ENCODE measurements around the gene CYFIP1.

Gene CYFIP1

DNA sequence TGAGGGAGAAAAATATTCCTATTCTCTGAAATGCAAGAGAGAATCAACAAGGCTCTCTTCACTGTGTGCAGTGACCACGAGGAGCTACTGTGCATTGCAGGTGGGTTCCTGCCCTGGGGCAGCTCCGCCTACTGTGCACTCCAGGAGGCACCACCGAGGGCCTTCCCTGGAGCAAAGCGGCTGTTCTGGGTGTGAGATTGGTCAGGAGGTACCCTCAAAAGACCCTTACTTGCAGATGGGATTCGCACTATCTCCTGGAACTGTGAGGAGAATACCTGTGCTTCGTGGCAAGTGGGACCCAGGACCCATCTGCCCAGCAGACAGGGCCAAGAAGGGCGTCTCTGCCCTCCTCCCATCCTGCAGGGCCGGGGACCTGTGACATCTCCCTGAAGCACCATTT lies 68.9 kb downstream of the CYFIP1 start:
- Histone ChIP-seq H3K79me1 (ENCODE audit: low read depth, low read length) (peaks cover 3% of the 10 kb centered on the region), H2BK120ac (ENCODE audit: low read depth, low read length) (no peak overlapping the region), H3K27me3 (ENCODE audit: control insufficient read depth in 3 of 3, insufficient read depth in 3 of 3, low read depth in 1 of 3, low read length in 3 of 3) (no peaks in the 10 kb centered on the region), H3K4me3 (ENCODE audit: low read length in 2 of 2) (no peak overlapping the region), H3K4me2 (ENCODE audit: insufficient read depth, low read length, poor library complexity, severe bottlenecking) (no peak overlapping the region), H2BK12ac (ENCODE audit: low read length) (no peak overlapping the region), H2AFZ (ENCODE audit: low read length) (no peak overlapping the region), H3K27ac (replicated peaks; ENCODE audit: low read length) (no peak overlapping the region), H2BK5ac (ENCODE audit: low read length) (no peak overlapping the region), H3K23ac (ENCODE audit: low read depth, low read length, poor library complexity) (no peak overlapping the region), H2BK15ac (ENCODE audit: low read length) (no peak overlapping the region), H3K14ac (ENCODE audit: low read length) (no peak overlapping the region), H4K8ac (ENCODE audit: low read depth, low read length) (no peak overlapping the region), H3K4ac (ENCODE audit: low read length) (no peak overlapping the region), H3K9me3 (replicated peaks in 1 of 2; ENCODE audit: control insufficient read depth in 2 of 2, insufficient read depth in 1 of 2, low read depth in 1 of 2, low read length in 2 of 2) (no peaks in the 10 kb centered on the region), H2AK5ac (ENCODE audit: low read depth, low read length) (no peak overlapping the region), H4K91ac (ENCODE audit: low read depth, low read length, poor library complexity) (no peak overlapping the region), H3K4me1 (ENCODE audit: control insufficient read depth in 2 of 2, insufficient read depth in 1 of 2, low read depth in 1 of 2, low read length in 2 of 2) (no peaks in the 10 kb centered on the region), H3K36me3 (replicated peaks in 1 of 2; ENCODE audit: control insufficient read depth in 2 of 2, insufficient read depth in 2 of 2, low read length in 2 of 2) (peaks cover 45 to 96% of the 10 kb centered on the region in 2 donors), H3K9ac (ENCODE audit: low read depth, low read length, poor library complexity) (no peak overlapping the region), H3K18ac (ENCODE audit: low read length) (no peak overlapping the region)
- no CpG with 5 or more reads among the region's 8 CpGs for WGBS, 2 donors (ENCODE audit: extremely low coverage in 2 of 2, insufficient read length in 2 of 2, insufficient replicate concordance in 1 of 2)
- DNase-seq (ENCODE audit: low spot score), result no peak

DNA sequence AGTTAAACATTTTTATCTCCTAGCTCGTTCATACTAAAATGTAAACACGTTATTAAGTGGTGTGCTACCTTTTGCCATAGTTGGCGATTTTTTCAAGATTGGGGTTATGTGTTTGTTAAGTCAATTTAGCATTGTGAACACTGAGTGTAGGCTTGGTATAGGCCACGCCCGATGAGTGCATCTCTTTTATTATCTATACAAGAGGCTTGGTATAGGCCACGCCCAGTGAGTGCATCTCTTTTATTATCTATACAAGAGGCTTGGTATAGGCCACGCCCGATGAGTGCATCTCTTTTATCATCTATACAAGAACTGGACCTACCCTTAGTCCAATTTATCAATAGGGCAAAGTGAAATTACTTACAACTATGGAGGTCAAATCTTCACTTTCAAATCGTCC lies 71.3 kb downstream of the CYFIP1 start:
- H3K18ac ChIP-seq (ENCODE audit: low read length), result no peak overlapping the region
- H2AK5ac ChIP-seq (ENCODE audit: low read depth, low read length), result no peak overlapping the region
- no peak overlapping the region for H2BK5ac ChIP-seq (ENCODE audit: low read length)
- no peak overlapping the region for H4K8ac ChIP-seq (ENCODE audit: low read depth, low read length)
- H3K27ac ChIP-seq (replicated peaks; ENCODE audit: low read length), result no peak overlapping the region
- H3K23ac ChIP-seq (ENCODE audit: low read depth, low read length, poor library complexity), result no peak overlapping the region
- no peak for DNase-seq (ENCODE audit: low spot score)
- no peaks in the 10 kb centered on the region for H3K9me3 ChIP-seq (replicated peaks in 1 of 2; ENCODE audit: control insufficient read depth in 2 of 2, insufficient read depth in 1 of 2, low read depth in 1 of 2, low read length in 2 of 2)
- no peak overlapping the region for H2BK15ac ChIP-seq (ENCODE audit: low read length)
- no peak overlapping the region for H3K14ac ChIP-seq (ENCODE audit: low read length)
- no peak overlapping the region for H3K4me2 ChIP-seq (ENCODE audit: insufficient read depth, low read length, poor library complexity, severe bottlenecking)
- no peak overlapping the region for H3K4ac ChIP-seq (ENCODE audit: low read length)
- peaks cover 37 to 89% of the 10 kb centered on the region in 2 donors for H3K36me3 ChIP-seq (replicated peaks in 1 of 2; ENCODE audit: control insufficient read depth in 2 of 2, insufficient read depth in 2 of 2, low read length in 2 of 2)
- no peak overlapping the region for H2BK12ac ChIP-seq (ENCODE audit: low read length)
- peaks cover 6% of the 10 kb centered on the region for H3K79me1 ChIP-seq (ENCODE audit: low read depth, low read length)
- H3K27me3 ChIP-seq (ENCODE audit: control insufficient read depth in 3 of 3, insufficient read depth in 3 of 3, low read depth in 1 of 3, low read length in 3 of 3), result no peaks in the 10 kb centered on the region
- H3K4me3 ChIP-seq (ENCODE audit: low read length in 2 of 2), result no peak overlapping the region
- H2AFZ ChIP-seq (ENCODE audit: low read length), result no peak overlapping the region
- H3K9ac ChIP-seq (ENCODE audit: low read depth, low read length, poor library complexity), result no peak overlapping the region
- H2BK120ac ChIP-seq (ENCODE audit: low read depth, low read length), result no peak overlapping the region
- H3K4me1 ChIP-seq (ENCODE audit: control insufficient read depth in 2 of 2, insufficient read depth in 1 of 2, low read depth in 1 of 2, low read length in 2 of 2), result no peaks in the 10 kb centered on the region
- no peak overlapping the region for H4K91ac ChIP-seq (ENCODE audit: low read depth, low read length, poor library complexity)
- no CpG with 5 or more reads among the region's 9 CpGs for WGBS, 2 donors (ENCODE audit: extremely low coverage in 2 of 2, insufficient read length in 2 of 2, insufficient replicate concordance in 1 of 2)

DNA sequence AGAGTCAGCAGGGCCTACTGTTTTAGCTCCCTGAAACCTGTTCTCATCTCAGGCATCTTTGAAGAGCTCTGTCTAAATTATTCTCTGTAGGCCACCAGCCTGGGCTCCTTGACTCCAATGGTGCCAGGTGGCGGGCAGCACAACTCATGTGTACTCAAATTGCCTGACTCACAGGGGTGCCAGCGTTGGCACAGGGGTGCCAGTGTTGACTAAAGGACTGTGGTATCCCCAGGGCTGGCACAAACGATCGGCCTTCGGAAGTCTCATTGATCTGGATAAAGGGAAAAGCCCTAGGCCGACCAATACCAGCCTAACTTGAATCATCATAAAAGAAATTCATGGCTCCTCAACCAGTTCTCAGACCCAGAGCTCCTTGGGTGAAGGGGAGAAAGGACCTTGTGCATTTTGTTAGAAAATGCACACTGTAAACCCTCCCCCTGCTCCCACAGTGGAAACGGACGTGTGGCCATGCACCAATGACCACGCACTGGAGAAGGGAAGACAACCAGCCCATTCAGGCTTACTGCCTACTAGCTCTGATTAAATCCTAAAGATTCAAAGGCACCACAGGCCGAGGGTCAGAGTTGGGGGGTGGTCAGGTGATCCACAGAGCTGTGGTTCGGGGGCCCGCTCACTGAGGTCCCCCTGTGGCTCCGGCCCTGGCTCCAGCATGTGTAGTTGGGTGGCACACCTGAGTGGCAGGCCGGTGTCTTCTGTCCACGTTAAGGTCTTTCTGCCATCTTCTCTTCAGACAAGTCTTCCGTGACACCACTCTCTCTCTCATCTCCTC lies 72.8 kb downstream of the CYFIP1 start:
- no CpG with 5 or more reads among the region's 16 CpGs for WGBS, 2 donors (ENCODE audit: extremely low coverage in 2 of 2, insufficient read length in 2 of 2, insufficient replicate concordance in 1 of 2)
- no peak overlapping the region for H3K23ac ChIP-seq (ENCODE audit: low read depth, low read length, poor library complexity)

DNA sequence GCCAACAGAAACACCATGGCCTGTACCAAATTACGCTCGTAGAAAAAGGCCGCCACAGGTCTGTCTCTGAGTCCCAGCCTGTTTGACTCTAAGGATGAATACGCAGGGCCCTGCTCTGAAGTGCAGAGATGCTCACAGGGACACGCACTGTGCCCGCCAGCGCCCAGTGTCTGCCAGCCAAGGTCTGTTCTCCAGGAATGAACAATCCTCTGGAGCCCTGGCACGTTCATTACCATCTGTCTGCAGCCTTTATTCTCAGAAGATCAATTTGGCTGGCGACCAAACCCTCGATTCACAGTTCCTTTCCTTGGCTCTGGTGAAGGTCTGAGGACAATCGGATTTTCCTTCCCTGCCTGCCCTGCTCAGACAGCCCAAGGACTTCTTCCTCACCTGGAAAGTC lies 75.4 kb downstream of the CYFIP1 start:
- Histone ChIP-seq H3K27me3 (ENCODE audit: control insufficient read depth in 3 of 3, insufficient read depth in 3 of 3, low read depth in 1 of 3, low read length in 3 of 3) (no peaks in the 10 kb centered on the region), H2AFZ (ENCODE audit: low read length) (no peak overlapping the region), H4K91ac (ENCODE audit: low read depth, low read length, poor library complexity) (no peak overlapping the region), H3K4ac (ENCODE audit: low read length) (no peak overlapping the region), H3K18ac (ENCODE audit: low read length) (no peak overlapping the region), H4K8ac (ENCODE audit: low read depth, low read length) (no peak overlapping the region), H3K23ac (ENCODE audit: low read depth, low read length, poor library complexity) (no peak overlapping the region), H3K14ac (ENCODE audit: low read length) (no peak overlapping the region), H2BK15ac (ENCODE audit: low read length) (no peak overlapping the region), H3K9ac (ENCODE audit: low read depth, low read length, poor library complexity) (no peak overlapping the region), H3K27ac (replicated peaks; ENCODE audit: low read length) (no peak overlapping the region), H3K36me3 (replicated peaks in 1 of 2; ENCODE audit: control insufficient read depth in 2 of 2, insufficient read depth in 2 of 2, low read length in 2 of 2) (peaks cover 47 to 86% of the 10 kb centered on the region in 2 donors), H3K79me1 (ENCODE audit: low read depth, low read length) (peaks cover 14% of the 10 kb centered on the region), H2BK120ac (ENCODE audit: low read depth, low read length) (no peak overlapping the region), H2BK5ac (ENCODE audit: low read length) (no peak overlapping the region), H2AK5ac (ENCODE audit: low read depth, low read length) (no peak overlapping the region), H3K4me3 (ENCODE audit: low read length in 2 of 2) (no peak overlapping the region), H2BK12ac (ENCODE audit: low read length) (no peak overlapping the region), H3K4me2 (ENCODE audit: insufficient read depth, low read length, poor library complexity, severe bottlenecking) (no peak overlapping the region), H3K9me3 (replicated peaks in 1 of 2; ENCODE audit: control insufficient read depth in 2 of 2, insufficient read depth in 1 of 2, low read depth in 1 of 2, low read length in 2 of 2) (no peaks in the 10 kb centered on the region), H3K4me1 (ENCODE audit: control insufficient read depth in 2 of 2, insufficient read depth in 1 of 2, low read depth in 1 of 2, low read length in 2 of 2) (no peaks in the 10 kb centered on the region)
- WGBS, 2 donors (ENCODE audit: extremely low coverage in 2 of 2, insufficient read length in 2 of 2, insufficient replicate concordance in 1 of 2), result no CpG with 5 or more reads among the region's 11 CpGs
- DNase-seq (ENCODE audit: low spot score), result no peak

More for the DNA sequence above, 72.8 kb downstream of the CYFIP1 start:
- Histone ChIP-seq H3K79me1 (ENCODE audit: low read depth, low read length) (peaks cover 11% of the 10 kb centered on the region), H2BK5ac (ENCODE audit: low read length) (no peak overlapping the region), H3K4ac (ENCODE audit: low read length) (no peak overlapping the region), H3K9me3 (replicated peaks in 1 of 2; ENCODE audit: control insufficient read depth in 2 of 2, insufficient read depth in 1 of 2, low read depth in 1 of 2, low read length in 2 of 2) (no peaks in the 10 kb centered on the region), H2AFZ (ENCODE audit: low read length) (no peak overlapping the region), H3K14ac (ENCODE audit: low read length) (no peak overlapping the region), H2BK12ac (ENCODE audit: low read length) (no peak overlapping the region), H3K4me3 (ENCODE audit: low read length in 2 of 2) (no peak overlapping the region), H2BK15ac (ENCODE audit: low read length) (no peak overlapping the region), H3K18ac (ENCODE audit: low read length) (no peak overlapping the region), H2BK120ac (ENCODE audit: low read depth, low read length) (no peak overlapping the region), H3K27ac (replicated peaks; ENCODE audit: low read length) (no peak overlapping the region), H3K9ac (ENCODE audit: low read depth, low read length, poor library complexity) (no peak overlapping the region), H3K36me3 (replicated peaks in 1 of 2; ENCODE audit: control insufficient read depth in 2 of 2, insufficient read depth in 2 of 2, low read length in 2 of 2) (peaks cover 44 to 90% of the 10 kb centered on the region in 2 donors), H3K4me2 (ENCODE audit: insufficient read depth, low read length, poor library complexity, severe bottlenecking) (no peak overlapping the region), H3K4me1 (ENCODE audit: control insufficient read depth in 2 of 2, insufficient read depth in 1 of 2, low read depth in 1 of 2, low read length in 2 of 2) (no peaks in the 10 kb centered on the region), H2AK5ac (ENCODE audit: low read depth, low read length) (no peak overlapping the region), H3K27me3 (ENCODE audit: control insufficient read depth in 3 of 3, insufficient read depth in 3 of 3, low read depth in 1 of 3, low read length in 3 of 3) (no peaks in the 10 kb centered on the region), H4K8ac (ENCODE audit: low read depth, low read length) (no peak overlapping the region), H4K91ac (ENCODE audit: low read depth, low read length, poor library complexity) (no peak overlapping the region)
- DNase-seq (ENCODE audit: low spot score), result no peak

All from neuronal stem cell (in vitro differentiated cells).